Measurements from ENCODE around the gene CDCA8. TPM values are rescaled to one million over a fixed set of nuclear protein-coding genes. Genes with fewer than 3 reads are reported as not detected.

Gene CDCA8
- polyA plus RNA-seq, 6 donors from 2014 or later = 0.63 to 1.6 (median 1.3) TPM; not detected in 1

Other genes with a start within 250 kb of the CDCA8 start
- gene ZC3H12A, start 217.9 kb upstream of the CDCA8 start, polyA plus RNA-seq (ENCODE audit: low read depth in 6 of 6) = 10 to 100 TPM; 15.5 to 26.7 (median 17.6) TPM
- gene MEAF6, start 177.8 kb upstream of the CDCA8 start, polyA plus RNA-seq (ENCODE audit: low read depth in 6 of 6) = 100 to 1,000 TPM; 137 to 208 (median 175) TPM
- 1 to 10 TPM in 5 of 6 donors, not detected in 1; 4.0 to 6.9 (median 4.2) TPM for gene SNIP1, start 138.2 kb upstream of the CDCA8 start, polyA plus RNA-seq (ENCODE audit: low read depth in 6 of 6)
- under 1 TPM in 4 of 6 donors, not detected in 2; 0.08 to 0.18 (median 0.14) TPM for gene DNALI1, start 135.6 kb upstream of the CDCA8 start, polyA plus RNA-seq (ENCODE audit: low read depth in 6 of 6)
- gene GNL2, start 96.6 kb upstream of the CDCA8 start, polyA plus RNA-seq (ENCODE audit: low read depth in 6 of 6) = 10 to 100 TPM; 38.1 to 57.6 (median 45.4) TPM
- gene RSPO1, start 57.6 kb upstream of the CDCA8 start, polyA plus RNA-seq (ENCODE audit: low read depth in 6 of 6) = not detected
- gene EPHA10, start 72.6 kb downstream of the CDCA8 start, polyA plus RNA-seq (ENCODE audit: low read depth in 6 of 6) = not detected
- 1 to 10 TPM; 1.4 to 4.7 (median 3.0) TPM for gene MANEAL, start 101.3 kb downstream of the CDCA8 start, polyA plus RNA-seq (ENCODE audit: low read depth in 6 of 6)
- gene C1orf122, start 115.3 kb downstream of the CDCA8 start, polyA plus RNA-seq (ENCODE audit: low read depth in 6 of 6) = 10 to 100 TPM; 23.3 to 32.1 (median 26.7) TPM
- gene YRDC, start 115.7 kb downstream of the CDCA8 start, polyA plus RNA-seq (ENCODE audit: low read depth in 6 of 6) = 10 to 100 TPM; 21.3 to 52.0 (median 29.6) TPM
- 10 to 100 TPM in 5 of 6 donors, 1 to 10 TPM in 1; 8.7 to 29.9 (median 25.2) TPM for gene MTF1, start 167.1 kb downstream of the CDCA8 start, polyA plus RNA-seq (ENCODE audit: low read depth in 6 of 6)